ENCODE measurements around the gene MAB21L4.

GRCh38 chr2:240898731-240899467 lies 2.9 kb upstream of the MAB21L4 start:
- no peak for TF ChIP-seq CTCF (conservative IDR thresholded peaks at IDR 0.05)
- no peak for TF ChIP-seq ZFX (IDR thresholded peaks at IDR 0.05)

Data from C4-2B (cell line).